Measurements from ENCODE around the gene ASAP2.

- TF ChIP-seq CTCF (IDR thresholded peaks at IDR 0.05) (no peak), ZNF232 (CRISPR knock-in tag; IDR thresholded peaks at IDR 0.05) (no peak), ZNF263 (CRISPR knock-in tag; IDR thresholded peaks at IDR 0.05; ENCODE audit: low read depth) (no peak), MAX (CRISPR knock-in tag; IDR thresholded peaks at IDR 0.05) (no peak), NFYB (CRISPR knock-in tag; conservative IDR thresholded peaks at IDR 0.05; ENCODE audit: low read depth) (no peak), TEAD1 (CRISPR knock-in tag; IDR thresholded peaks at IDR 0.05) (no peak), RORB (CRISPR knock-in tag; IDR thresholded peaks at IDR 0.05) (no peak), ZNF423 (CRISPR knock-in tag; IDR thresholded peaks at IDR 0.05) (no peak), ETV6 (CRISPR knock-in tag; IDR thresholded peaks at IDR 0.05) (no peak), ZNF281 (CRISPR knock-in tag; IDR thresholded peaks at IDR 0.05) (no peak), CREM (CRISPR knock-in tag; IDR thresholded peaks at IDR 0.05) (no peak), E2F5 (CRISPR knock-in tag; IDR thresholded peaks at IDR 0.05) (no peak), CBFB (CRISPR knock-in tag; IDR thresholded peaks at IDR 0.05; ENCODE audit: low read depth) (no peak), IRF1 (CRISPR knock-in tag; IDR thresholded peaks at IDR 0.05) (no peak)
Measured at GRCh38 chr2:9440058-9440727, 233.6 kb downstream of the ASAP2 start.

All from WTC11 (cell line).